GM18505 (cell line): ENCODE measurements around the gene CHN1.

ENCODE experiments used
- ATAC-seq: cut with Tn5 transposase; IDR thresholded peaks from one replicate; pipeline ENCODE4 v1.9.1; 2021; ENCODE audit not compliant: unreplicated experiment
- POLR2A ChIP-seq: IDR thresholded peaks from 4 replicates; pipeline ENCODE4 v1.6.1; 2011; ENCODE audit warnings: borderline replicate concordance; ENCODE audit not compliant: insufficient read depth, insufficient read length; ENCODE audit errors: extremely low read depth

CHN1 gene

GRCh38 chr2:174775571-174775980 lies 229.6 kb downstream of the CHN1 start:
- no peak for TF ChIP-seq POLR2A
- ATAC-seq: no peak

GRCh38 chr2:174774886-174775285 lies 230.3 kb downstream of the CHN1 start:
- no peak for ATAC-seq
- no peak for TF ChIP-seq POLR2A

- no peak for ATAC-seq
- TF ChIP-seq POLR2A: no peak
These were observed 232.0 kb downstream of the CHN1 start for GRCh38 chr2:174773215-174773614.

GRCh38 chr2:174772472-174772801 lies 232.7 kb downstream of the CHN1 start:
- no peak for ATAC-seq
- TF ChIP-seq POLR2A: no peak

DNA sequence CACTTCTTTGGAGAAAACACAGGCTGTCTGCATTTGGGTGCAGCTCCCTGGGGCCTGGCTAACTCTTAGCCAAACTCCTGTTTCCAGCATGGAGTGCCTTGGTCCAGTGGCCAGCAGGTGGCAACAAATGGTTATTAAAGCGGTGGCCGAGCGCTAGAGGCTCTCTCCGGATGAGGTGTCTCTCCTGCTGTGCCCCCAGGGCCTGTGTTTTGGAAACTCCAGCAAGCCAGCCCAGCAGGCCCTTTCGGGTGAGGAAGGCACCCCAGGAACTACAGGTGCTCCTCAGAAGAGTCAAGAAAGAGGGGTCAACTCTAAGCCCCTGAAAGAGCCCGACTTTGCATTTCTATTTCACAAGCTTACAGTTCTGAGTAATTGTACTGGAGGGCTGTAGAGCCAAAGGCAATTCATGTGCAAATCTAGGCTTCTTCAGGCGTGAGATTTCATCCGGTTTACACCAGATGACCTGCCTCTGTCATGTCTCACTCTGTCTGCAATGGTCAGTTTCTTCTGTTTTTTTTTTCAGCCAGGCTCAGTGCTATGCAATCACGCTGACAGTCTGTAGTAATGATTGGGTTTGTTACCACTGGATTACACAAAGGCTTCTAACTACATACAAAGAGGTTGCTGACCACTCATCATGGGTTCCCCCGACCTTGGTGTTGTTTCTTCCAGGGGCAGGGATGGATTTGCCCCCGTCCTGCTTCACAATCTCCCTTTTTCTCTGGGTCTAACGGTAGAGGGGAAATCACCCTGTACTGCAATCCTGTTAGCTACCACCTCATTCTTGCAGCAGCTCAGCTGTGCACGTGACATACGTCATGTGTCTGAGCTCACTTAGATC lies 233.3 kb downstream of the CHN1 start:
- TF ChIP-seq POLR2A: no peak
- ATAC-seq: no peak

- ATAC-seq: no peak
- TF ChIP-seq POLR2A: no peak
These were observed 234.0 kb downstream of the CHN1 start for GRCh38 chr2:174771136-174771535.

GRCh38 chr2:174768557-174768956 lies 236.6 kb downstream of the CHN1 start:
- TF ChIP-seq POLR2A: no peak

DNA sequence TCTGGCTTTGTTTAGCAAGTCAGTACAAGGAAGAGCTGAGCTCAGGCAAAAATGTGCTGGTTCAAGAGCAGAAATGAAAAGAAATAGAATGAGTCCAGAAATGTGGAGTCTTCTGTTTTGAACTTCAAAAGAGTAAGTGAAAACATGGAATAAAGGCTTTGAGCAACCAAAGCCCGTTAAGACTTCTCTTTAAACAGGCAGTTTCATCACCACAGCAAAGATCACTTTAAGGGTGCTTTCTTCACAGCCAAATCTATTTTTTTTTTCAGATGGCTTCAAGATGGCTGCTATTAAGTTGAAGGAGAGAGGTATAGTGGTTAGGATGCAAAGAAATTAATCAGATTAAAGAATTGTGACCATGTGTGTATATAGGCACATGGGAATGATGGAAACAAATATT lies 238.9 kb downstream of the CHN1 start:
- ATAC-seq: no peak
- no peak for TF ChIP-seq POLR2A

More at GRCh38 chr2:174768557-174768956, 236.6 kb downstream of the CHN1 start:
- no peak for ATAC-seq

- TF ChIP-seq POLR2A: no peak
- no peak for ATAC-seq
These were observed 239.6 kb downstream of the CHN1 start for GRCh38 chr2:174765576-174765975.

DNA sequence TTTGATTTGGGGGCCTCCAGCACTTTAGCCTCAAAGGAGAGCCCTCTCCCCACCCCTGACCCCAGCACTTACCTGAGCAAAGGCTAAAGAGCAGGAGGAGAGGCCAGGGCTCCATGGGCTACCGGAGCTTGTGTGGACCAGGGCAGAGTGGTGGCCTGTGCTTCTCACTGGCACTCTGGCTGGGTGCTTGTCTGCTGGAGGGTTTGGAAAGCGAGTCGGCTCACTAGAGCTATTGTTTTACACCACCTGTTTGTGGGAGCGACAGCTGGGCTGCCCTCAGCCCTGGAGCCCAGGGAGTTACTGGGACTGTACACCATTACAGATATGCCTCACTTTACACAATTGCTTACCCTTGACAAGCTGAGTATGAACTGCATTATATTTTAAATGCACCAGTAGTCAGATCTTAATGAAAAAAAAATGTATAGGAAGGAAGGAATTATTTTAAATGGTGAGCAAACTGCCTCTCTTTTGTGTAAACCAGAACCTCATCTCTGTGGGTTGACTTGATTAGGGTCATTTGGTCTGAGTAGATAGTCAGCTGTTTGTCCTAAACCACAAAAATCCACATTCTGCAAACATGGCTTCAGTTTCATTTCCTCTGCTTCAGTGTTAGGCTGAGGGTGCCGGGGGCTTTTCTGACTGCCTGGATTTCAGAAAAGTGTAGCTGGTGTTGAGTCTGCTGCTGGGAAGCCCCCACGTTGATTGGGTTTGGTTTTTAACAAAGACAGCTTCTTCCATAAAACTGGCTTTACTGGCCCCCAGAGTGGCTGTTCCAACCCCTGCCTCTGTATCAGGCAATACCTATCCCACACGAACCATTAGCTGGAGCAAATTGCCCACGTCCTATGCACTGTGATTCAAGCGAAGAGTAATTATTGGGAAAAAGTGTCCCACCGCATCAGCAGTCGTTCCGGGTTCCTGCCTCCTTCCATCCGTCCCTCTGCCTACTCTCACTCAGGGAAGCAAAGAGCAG lies 240.6 kb downstream of the CHN1 start, which contains the start of gene CHRNA1:
Gene CHRNA1, minus strand, starts transcription at position 193 of the 976 bp plus-strand sequence. Its CDS starts 78 bp downstream, at position 115.
- no peak for TF ChIP-seq POLR2A
- ATAC-seq: no peak

- TF ChIP-seq POLR2A: no peak
- ATAC-seq: no peak
These were observed 241.4 kb downstream of the CHN1 start for GRCh38 chr2:174763780-174764179.

DNA sequence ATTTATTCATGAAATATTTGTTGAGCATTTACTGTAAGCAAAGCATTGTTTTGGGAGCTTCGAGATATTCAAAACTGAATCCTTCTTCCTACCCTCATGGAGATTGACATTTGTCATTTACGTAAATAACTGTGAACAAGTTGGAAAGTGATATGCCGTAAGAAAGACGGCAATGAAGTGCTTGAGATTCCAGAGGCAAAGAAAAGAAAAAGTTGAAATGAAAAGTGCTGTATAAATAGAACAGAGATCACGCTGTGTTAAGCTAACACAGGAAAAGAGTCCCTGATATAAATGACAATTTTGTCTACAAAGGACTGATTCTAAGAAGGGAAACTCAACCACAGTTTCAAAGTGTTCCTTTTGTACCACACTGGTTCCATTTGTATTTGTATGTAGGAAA lies 242.7 kb downstream of the CHN1 start:
- ATAC-seq: no peak
- TF ChIP-seq POLR2A: no peak

DNA sequence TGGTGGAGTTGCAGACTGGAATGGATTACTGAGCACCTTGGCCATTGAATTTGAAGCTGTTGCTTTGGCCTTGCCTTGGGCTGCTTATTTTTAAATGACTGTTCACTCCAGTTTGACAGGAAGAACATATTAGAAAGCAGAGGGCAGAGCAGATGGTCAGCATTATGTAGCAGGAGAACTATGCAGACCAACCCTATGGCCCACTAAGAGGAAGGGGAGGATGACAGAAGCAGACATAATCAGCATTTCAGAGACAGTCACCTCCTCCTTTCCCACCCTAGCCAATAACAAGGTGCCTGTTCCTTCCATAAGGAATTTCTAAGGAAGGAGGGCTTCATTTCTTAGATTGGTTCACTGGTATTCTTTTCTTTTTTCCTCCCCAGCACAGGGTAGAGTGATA lies 243.3 kb downstream of the CHN1 start:
- ATAC-seq: no peak

GRCh38 chr2:174760845-174761473 lies 244.2 kb downstream of the CHN1 start:
- ATAC-seq: no peak
- TF ChIP-seq POLR2A: no peak

More for the DNA sequence above, 243.3 kb downstream of the CHN1 start:
- TF ChIP-seq POLR2A: no peak
